Mesothelial cell of epicardium (in vitro differentiated cells): ENCODE data around the gene OR6C1. TPM values are rescaled to one million over a fixed set of nuclear protein-coding genes. Genes with fewer than 3 reads are reported as not detected.
"Not testable (repeated sequence)": the region's sequence is repeated elsewhere in the genome, so short reads cannot be mapped to it uniquely, and the experiment has no call there.

Experiments
- DNase-seq, 2 experiments: peaks; one replicate each; pipeline ENCODE4 v3.0.0; 2021; ENCODE audit warnings: low spot score in 2 of 2; ENCODE audit not compliant: unreplicated experiment in 2 of 2
- H3K27ac Mint-ChIP-seq: 2 replicates; pipeline ENCODE4 v1.8.0; 2021; ENCODE audit warnings: mixed read lengths
- H3K27me3 Mint-ChIP-seq: 2 replicates; pipeline ENCODE4 v1.8.0; 2021; ENCODE audit warnings: low read depth, mixed read lengths
- H3K36me3 Mint-ChIP-seq: 2 replicates; pipeline ENCODE4 v1.8.0; 2021; ENCODE audit warnings: mixed read lengths
- H3K4me1 Mint-ChIP-seq: 2 replicates; pipeline ENCODE4 v1.8.0; 2021; ENCODE audit warnings: mixed read lengths
- H3K4me3 Mint-ChIP-seq: 2 replicates; pipeline ENCODE4 v1.8.0; 2021; ENCODE audit warnings: mild to moderate bottlenecking, moderate library complexity, mixed read lengths
- H3K9me3 Mint-ChIP-seq: 2 replicates; pipeline ENCODE4 v1.8.0; 2021; ENCODE audit warnings: mixed read lengths
- total RNA-seq: library from RNA; stranded (reverse); gene quantifications from 3 replicates; pipeline ENCODE4 v1.2.1, GENCODE V29; 2021
- TF ChIP-seq, protein P1 (sequence below): fragments of 200-600 bp; sonication (generic); IDR thresholded peaks from one replicate; pipeline ENCODE4 v1.5.0; 2021; ENCODE audit warnings: antibody characterized with exemption; ENCODE audit not compliant: unreplicated experiment

Gene OR6C1
- not detected in 3 replicates for total RNA-seq

DNA sequence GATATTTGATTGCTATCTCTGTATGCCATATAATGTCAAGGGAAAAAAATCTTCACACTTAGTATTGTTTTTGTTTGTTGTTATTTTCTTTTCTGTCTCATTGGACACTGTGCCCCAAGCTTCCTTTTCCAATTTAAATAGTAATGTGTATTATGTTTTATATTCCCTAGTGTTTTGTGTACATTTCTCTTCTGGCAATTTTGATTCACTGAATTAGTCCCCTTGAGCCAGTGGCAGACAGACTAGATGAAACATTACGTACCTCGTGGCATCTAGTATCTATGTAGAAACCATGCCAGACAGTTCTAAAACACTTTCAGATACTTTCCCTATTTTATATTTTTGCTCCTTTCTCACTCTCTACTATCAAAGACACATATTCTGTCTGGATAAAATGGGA, at the start of gene OR6C1:
TSS of gene OR6C1 (plus strand) at position 301 of the 400 bp plus-strand sequence. CDS start 6,257 bp downstream, outside the sequence.
- H3K4me1 Mint-ChIP-seq: no peaks in the 10 kb centered on the region
- H3K4me3 Mint-ChIP-seq: no peak within 1 kb of the TSS
- H3K27ac Mint-ChIP-seq: no peak within 1 kb of the TSS
- H3K27me3 Mint-ChIP-seq: peaks cover 4% of the 10 kb centered on the region
- no peak for DNase-seq
- TF ChIP-seq, protein P1, sequence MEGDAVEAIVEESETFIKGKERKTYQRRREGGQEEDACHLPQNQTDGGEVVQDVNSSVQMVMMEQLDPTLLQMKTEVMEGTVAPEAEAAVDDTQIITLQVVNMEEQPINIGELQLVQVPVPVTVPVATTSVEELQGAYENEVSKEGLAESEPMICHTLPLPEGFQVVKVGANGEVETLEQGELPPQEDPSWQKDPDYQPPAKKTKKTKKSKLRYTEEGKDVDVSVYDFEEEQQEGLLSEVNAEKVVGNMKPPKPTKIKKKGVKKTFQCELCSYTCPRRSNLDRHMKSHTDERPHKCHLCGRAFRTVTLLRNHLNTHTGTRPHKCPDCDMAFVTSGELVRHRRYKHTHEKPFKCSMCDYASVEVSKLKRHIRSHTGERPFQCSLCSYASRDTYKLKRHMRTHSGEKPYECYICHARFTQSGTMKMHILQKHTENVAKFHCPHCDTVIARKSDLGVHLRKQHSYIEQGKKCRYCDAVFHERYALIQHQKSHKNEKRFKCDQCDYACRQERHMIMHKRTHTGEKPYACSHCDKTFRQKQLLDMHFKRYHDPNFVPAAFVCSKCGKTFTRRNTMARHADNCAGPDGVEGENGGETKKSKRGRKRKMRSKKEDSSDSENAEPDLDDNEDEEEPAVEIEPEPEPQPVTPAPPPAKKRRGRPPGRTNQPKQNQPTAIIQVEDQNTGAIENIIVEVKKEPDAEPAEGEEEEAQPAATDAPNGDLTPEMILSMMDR: no peak
- no peaks in the 10 kb centered on the region for H3K9me3 Mint-ChIP-seq
- no peaks in the 10 kb centered on the region for H3K36me3 Mint-ChIP-seq

DNA sequence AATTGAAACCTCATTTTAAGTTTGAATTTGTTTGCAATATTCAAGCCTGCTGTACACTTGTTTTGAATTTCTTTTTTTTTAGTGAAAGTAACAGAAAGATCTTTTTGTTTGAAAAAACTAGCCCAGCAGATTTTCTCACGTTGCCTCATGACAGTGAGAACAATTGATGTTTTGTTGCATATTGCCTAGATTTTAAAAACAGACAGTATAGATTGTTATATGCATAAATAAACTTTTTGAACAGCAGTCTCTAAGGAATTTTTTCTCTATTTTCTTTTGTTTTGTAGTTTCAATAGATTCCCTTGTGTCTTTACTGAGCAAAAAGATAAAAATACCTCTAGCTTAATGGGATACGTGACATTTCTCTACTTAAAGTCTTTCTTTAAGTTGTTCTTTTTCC, 33.2 kb upstream of the OR6C1 start:
- no peaks in the 10 kb centered on the region for H3K4me1 Mint-ChIP-seq
- TF ChIP-seq, protein P1: no peak
- no peak for DNase-seq
- H3K27ac Mint-ChIP-seq: no peak overlapping the region
- H3K27me3 Mint-ChIP-seq: peaks cover 4% of the 10 kb centered on the region
- no peaks in the 10 kb centered on the region for H3K36me3 Mint-ChIP-seq
- no peak overlapping the region for H3K4me3 Mint-ChIP-seq
- peaks cover 5% of the 10 kb centered on the region for H3K9me3 Mint-ChIP-seq

DNA sequence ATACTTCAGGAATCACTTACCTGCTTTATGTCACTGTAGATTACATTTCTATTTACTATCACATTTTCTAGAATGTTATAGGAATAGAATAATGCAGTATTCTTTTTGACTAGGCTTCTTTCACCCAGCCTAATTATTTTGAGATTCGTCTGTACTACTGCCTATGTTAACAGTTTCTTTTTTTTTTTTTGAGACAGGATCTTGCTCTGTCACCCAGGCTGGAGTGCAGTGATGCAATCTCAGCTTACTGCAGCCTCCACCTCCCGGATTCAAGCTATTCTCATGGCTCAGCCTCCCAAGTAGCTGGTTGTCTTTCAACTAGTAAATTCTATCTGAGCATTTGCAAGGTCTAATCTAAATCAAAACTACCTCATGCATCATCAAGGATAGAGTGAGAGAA, 24.1 kb upstream of the OR6C1 start:
- H3K27ac Mint-ChIP-seq: no peak overlapping the region
- DNase-seq: no peak
- H3K27me3 Mint-ChIP-seq: peaks cover 4% of the 10 kb centered on the region
- no peaks in the 10 kb centered on the region for H3K36me3 Mint-ChIP-seq
- H3K4me1 Mint-ChIP-seq: no peaks in the 10 kb centered on the region
- TF ChIP-seq, protein P1: no peak
- no peaks in the 10 kb centered on the region for H3K9me3 Mint-ChIP-seq
- H3K4me3 Mint-ChIP-seq: no peak overlapping the region

DNA sequence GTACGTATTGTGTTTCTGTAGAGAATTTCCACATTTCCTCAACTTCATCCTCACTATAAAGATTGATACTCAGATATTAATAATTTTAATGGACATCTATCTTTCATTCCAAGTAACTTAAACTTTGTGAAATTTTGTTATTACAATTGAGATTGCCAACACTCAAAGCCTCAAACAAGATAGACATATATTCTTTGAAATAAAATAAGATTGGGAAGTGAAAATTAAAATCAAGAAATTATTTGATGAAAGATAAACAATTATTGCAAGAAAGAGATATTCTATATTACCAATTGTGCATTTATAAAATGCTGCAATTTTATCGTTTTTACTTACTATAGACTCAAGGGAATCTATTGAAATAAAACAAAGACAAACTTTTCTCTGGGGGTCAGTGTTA, 17.7 kb upstream of the OR6C1 start, which contains the start of gene OR6C6:
TSS of gene OR6C6 (minus strand) at position 101 of the 400 bp plus-strand sequence. CDS start 1,337 bp downstream, outside the sequence.
- no peak within 1 kb of the TSS for H3K4me3 Mint-ChIP-seq

DNA sequence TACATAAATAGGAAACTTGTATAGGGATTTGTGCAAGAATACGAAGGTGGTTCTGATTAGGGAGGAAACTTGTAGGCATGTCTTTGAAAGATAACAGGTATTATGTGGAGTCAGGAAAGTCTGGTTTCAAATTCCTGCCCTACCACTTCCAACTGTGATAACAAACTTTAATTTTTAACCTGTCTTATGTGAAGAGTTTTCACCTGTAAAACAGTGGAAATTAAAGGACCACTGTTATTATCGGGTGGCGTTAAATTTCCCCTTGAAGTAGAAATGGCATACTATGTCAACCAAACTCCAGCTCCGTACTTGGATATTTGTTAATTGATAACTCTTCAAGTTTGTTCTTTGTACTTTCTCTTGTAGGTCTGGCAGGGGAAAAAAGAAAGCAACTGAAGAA, 6.1 kb downstream of the OR6C1 start:
- H3K9me3 Mint-ChIP-seq: no peaks in the 10 kb centered on the region
- no peak overlapping the region for H3K4me3 Mint-ChIP-seq
- no peak for DNase-seq
- TF ChIP-seq, protein P1: no peak
- no peak overlapping the region for H3K27ac Mint-ChIP-seq
- H3K36me3 Mint-ChIP-seq: no peaks in the 10 kb centered on the region
- no peaks in the 10 kb centered on the region for H3K27me3 Mint-ChIP-seq
- no peaks in the 10 kb centered on the region for H3K4me1 Mint-ChIP-seq

More for the DNA sequence above, 17.7 kb upstream of the OR6C1 start, which contains the start of gene OR6C6:
- Mint-ChIP-seq H3K4me1 (no peaks in the 10 kb centered on the region), H3K36me3 (no peaks in the 10 kb centered on the region), H3K27ac (no peak within 1 kb of the TSS), H3K9me3 (no peaks in the 10 kb centered on the region), H3K27me3 (peaks cover 5% of the 10 kb centered on the region)
- TF ChIP-seq, protein P1: no peak
- no peak for DNase-seq

DNA sequence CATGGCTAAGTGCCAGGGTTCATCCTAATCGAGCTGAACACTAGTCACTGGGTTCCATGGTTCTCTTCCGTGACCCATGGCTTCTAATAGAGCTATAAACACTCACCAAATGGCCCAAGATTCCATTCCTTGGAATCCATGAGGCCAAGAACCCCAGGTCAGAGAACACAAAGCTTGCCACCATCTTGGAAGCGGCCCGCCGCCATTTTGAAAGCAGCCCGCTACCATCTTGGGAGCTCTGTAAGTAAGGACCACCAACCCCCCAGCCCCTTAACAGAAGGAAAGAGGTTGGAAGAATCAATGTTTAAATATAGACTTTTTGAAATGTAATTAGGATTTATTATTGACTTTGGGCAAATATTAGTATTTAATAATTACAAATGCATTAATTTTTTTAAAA, 11.7 kb downstream of the OR6C1 start:
- DNase-seq, H3K4me1 Mint-ChIP-seq, H3K27ac Mint-ChIP-seq, H3K9me3 Mint-ChIP-seq, H3K36me3 Mint-ChIP-seq, H3K4me3 Mint-ChIP-seq, H3K27me3 Mint-ChIP-seq: not testable (repeated sequence)
